Suppressor macrophage treated with lipopolysaccharide for 1 hour (primary cell): ENCODE results near the gene GYPA.
"Not testable (repeated sequence)": the region's sequence is repeated elsewhere in the genome, so short reads cannot be mapped to it uniquely, and the experiment has no call there.

ENCODE experiments used
- DNase-seq, 3 donors: peaks; one replicate each; pipeline ENCODE4 v3.0.0-alpha.2; 2020 to 2022

GYPA gene

GRCh38 chr4:144128709-144129320 lies 11.7 kb downstream of the GYPA start:
- DNase-seq, result not testable (repeated sequence)

DNA sequence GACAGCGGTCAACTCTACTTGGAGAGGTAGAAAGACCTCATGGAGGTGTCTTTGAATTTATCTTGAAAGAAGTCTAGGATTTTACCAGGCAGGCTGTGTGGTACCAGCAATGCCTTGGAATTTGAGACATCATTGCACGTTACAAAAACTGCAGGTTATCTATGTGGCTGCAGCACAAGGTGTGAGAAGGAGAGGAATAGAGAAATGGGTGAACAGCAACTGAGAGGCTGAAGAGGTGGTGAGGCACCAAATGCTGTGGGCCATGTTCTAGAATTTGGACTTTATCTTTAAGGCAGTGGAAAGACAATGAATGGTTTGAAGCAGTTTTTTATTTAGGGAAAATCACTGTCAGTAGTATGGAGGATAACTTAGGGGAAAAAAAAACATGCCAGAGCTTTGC lies 15.4 kb downstream of the GYPA start:
- not testable (repeated sequence) for DNase-seq

- peak in 1 of 3 donors; percentile 7 for DNase-seq
These were observed 16.4 kb downstream of the GYPA start for GRCh38 chr4:144123982-144124635.

- not testable (repeated sequence) for DNase-seq
These were observed 17.2 kb downstream of the GYPA start for GRCh38 chr4:144123269-144123668.

DNA sequence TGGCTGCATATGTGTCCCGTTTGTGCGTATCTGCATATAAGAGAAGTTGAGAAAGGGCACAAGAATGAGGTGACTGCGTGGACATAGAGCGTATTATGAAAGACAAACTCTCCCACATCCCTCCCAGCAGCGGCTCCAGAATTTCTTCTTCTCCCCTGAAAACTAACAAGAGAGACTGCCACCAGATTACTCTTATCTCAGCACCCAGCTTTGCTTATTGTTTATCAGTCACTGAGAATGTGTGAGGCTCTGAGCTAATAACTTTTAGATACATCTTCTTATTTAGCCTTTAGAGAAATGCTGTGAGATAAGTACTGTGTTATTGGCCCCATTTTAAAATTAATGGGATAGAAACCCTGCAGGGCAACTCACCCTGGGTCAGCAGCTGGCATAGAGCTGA lies 20.8 kb downstream of the GYPA start:
- not testable (repeated sequence) for DNase-seq

GRCh38 chr4:144115519-144115918 lies 25.0 kb downstream of the GYPA start:
- no peak for DNase-seq

DNA sequence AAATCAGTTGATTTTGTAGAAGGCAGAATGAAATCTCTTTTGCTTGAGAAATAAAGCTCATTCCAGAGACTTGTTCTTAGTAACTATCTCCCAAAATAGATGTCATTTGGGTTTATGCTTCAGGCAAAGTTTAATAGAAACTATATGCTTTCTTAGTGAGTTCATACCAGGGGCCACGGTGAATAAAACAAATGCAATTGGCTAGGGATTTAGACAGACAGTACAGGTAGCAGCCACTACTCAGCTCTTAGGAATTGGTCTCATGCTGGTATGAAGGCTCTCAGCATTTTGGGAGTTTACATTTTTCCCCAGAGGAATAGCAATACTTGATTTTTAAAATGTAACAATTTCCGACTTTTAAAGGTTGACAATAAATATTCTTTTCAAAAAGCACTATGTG lies 27.0 kb downstream of the GYPA start:
- no peak for DNase-seq

DNA sequence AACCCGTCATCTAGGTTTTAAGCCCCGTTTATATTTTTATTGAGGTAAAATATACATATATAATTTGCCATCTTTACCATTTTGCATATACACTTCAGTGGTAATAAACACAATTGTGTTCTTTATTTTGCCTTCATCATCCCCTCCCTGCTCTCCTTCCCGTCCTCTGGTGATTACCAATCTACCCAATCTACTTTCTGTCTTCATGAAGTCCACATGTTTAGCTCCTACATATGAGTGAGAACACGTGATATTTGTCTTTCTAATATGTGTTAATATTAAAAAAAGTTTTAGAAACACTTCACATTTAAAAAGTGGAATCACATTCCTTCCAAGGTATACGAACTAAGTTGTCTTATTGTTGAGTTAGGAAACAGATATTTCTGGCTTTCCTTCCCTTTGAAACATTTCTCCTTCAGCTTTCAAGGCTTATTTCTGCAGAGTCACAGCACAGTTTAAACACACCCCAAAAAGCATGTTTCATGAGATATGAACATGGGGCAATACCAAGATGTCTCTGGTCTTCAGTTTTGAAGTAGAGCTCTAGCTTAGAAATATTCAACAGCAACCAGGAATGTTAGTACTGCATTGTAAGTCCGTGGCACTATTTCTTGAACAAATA lies 35.9 kb downstream of the GYPA start:
- DNase-seq, result no peak

GRCh38 chr4:144097776-144098175 lies 42.7 kb downstream of the GYPA start:
- not testable (repeated sequence) for DNase-seq

GRCh38 chr4:144093995-144094394 lies 46.5 kb downstream of the GYPA start:
- DNase-seq, result peak; percentile 16 to 63 (median 36)

- DNase-seq, result not testable (repeated sequence)
These were observed 49.3 kb downstream of the GYPA start for GRCh38 chr4:144091181-144091580.

- no peak for DNase-seq
These were observed 49.8 kb downstream of the GYPA start for GRCh38 chr4:144090744-144091143.

- DNase-seq, result not testable (repeated sequence)
These were observed 58.5 kb downstream of the GYPA start for GRCh38 chr4:144082053-144082452.

DNA sequence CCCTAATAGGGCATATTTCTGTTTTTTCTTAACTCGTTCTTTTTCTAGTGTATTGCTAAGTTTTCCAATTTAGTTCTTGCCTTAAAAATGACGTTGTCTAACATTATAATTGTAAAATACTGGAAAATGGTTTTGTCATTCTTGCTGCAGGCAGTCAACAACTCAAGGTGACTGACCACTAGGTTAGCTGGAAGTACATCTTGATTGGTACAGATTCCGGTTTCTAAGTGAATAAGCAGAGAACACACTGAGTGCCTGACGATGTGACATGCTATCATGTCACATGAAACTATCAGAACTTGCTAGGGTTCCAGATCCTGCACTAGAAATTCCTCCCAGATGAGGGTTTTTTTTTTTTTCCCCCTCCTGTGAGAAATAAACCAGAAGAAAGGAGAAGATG lies 60.4 kb downstream of the GYPA start:
- not testable (repeated sequence) for DNase-seq

DNA sequence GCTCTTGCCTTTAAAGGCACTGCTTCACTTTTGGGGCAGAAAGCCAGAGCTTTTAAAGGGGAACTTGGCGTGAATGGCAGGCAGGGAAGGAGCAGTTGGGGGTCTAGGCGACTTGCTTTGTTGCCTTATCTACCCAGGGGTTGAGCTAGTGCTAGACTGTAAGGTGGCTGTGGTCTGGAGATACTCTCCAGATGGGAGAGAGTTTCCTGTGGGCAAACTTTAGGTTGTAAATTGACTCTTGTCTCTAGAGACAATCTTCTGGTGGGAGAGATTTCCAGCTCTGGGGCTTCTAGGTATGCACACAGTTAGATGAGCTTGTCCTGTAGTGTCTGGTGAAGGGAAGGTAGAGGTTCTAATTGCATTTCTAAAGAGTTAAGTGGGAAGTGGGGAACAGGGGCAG lies 61.8 kb downstream of the GYPA start:
- not testable (repeated sequence) for DNase-seq

GRCh38 chr4:144061556-144061955 lies 79.0 kb downstream of the GYPA start:
- not testable (repeated sequence) for DNase-seq

DNA sequence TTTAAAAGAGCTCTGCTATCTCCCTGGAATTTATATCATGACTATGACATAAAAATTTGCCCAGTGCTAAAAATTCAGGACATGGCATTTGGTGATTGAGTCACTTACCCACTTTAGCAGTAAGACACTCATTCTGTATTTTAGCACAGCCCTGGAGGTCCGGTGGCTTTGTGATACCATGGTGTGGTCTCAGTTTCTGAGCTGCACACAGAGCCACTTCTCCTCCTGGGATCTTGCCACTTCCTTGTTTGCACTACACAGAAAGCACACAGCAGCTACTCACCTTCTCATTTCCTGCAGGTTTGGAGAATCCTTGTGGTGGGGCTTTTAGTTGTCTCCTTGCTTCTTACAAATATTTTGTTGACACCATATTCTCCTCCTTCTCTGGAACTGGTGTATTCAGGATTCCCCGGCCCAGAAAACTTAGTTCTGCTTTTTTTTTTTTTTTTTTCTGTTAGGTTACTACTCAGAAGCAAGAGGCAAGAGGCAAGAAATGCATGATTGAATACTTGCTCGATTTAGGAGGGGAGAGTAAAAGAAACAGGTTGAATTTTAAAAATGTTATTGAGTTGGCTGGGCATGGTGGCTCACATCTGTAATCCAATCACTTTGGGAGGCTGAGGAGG lies 80.2 kb downstream of the GYPA start:
- DNase-seq, result peak in 2 of 3 donors; percentile 7 to 24
